Measurements from ENCODE around the gene OPA1. TPM values are rescaled to one million over a fixed set of nuclear protein-coding genes. Genes with fewer than 3 reads are reported as not detected.

OPA1 gene
- total RNA-seq, 2 donors from 2014 or later: 81.7 to 116 TPM

- ATAC-seq: no peak
- DNase-seq: no peak
- intact Hi-C loops (cut with DNase I, micrococcal nuclease): no loop called here
These were observed 45.8 kb downstream of the OPA1 start for GRCh38 chr3:193638833-193639232.

DNA sequence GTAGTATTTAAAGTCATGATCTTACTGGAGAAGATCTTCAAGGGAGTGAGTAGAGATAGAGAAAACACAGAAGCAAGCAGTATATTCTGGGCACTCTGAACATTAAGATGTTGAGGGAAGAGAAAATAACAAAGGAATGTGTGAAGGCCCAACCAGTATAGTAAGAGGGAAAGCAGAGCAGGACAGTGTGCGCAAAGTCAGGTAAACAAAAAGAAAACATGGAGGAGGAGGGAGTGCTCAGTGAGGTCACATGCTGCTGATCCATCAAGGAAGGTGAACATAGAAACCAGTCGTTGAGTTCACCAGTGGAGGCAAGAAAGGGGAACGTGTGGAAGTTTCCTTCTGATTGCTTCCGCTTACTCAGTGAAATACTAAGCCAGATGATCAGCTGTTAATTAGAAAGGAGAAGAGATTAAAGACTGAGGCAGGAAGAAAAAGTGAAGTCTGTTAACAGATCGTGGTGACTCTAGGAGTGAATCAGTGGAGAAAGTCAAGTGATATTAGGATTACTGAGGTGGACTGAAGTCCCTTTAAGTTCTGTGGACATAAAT is 47.2 kb downstream of the OPA1 start:
- intact Hi-C loops (cut with DNase I, micrococcal nuclease): no loop called here
- ATAC-seq (no peak), DNase-seq (no peak)

GRCh38 chr3:193640728-193641439 is 47.9 kb downstream of the OPA1 start:
- no peak for ATAC-seq
- DNase-seq: no peak
- intact Hi-C loops (cut with DNase I, micrococcal nuclease): no loop called here

DNA sequence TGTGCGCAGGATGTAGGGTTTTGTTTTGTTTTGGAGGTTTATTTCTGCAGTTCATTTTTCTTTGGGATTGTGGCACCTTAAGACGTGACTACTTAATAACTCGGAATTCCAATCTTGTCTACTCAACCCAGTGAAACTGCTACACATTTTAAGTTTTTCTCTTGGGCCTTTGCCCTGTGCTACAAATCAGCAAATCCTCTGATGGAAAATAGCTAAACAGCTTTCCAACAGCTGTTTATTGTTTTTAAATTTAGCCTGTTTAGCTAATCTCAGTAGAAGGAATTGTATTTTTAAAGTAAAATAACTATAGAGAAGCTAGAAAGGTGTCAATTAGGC is 48.4 kb downstream of the OPA1 start:
- ATAC-seq (no peak), DNase-seq (no peak)
- intact Hi-C loops (cut with DNase I, micrococcal nuclease): no loop called here

DNA sequence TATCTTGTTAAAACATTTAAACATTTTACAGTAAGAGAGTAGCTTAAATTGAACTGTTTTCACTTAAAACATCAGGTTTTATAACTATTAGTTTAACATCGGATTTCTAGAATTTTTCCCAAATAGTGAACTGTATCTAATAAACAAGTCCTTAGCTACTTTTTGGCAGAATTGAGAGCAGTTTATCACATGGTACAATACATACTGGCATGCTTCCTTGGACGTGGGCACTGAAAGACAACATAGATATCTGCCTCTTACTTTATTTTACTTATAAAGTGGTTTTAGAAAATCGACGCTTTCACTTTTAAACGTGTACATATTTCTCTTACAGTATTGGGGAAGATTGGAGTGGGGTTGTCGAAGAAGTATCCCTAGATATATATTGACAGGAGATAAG is 52.8 kb downstream of the OPA1 start:
- ATAC-seq (no peak), DNase-seq (no peak)
- intact Hi-C loops (cut with DNase I, micrococcal nuclease): no loop called here

GRCh38 chr3:193648542-193649076 is 55.6 kb downstream of the OPA1 start:
- ATAC-seq: no peak
- intact Hi-C loops (cut with DNase I, micrococcal nuclease): no loop called here
- no peak for DNase-seq

DNA sequence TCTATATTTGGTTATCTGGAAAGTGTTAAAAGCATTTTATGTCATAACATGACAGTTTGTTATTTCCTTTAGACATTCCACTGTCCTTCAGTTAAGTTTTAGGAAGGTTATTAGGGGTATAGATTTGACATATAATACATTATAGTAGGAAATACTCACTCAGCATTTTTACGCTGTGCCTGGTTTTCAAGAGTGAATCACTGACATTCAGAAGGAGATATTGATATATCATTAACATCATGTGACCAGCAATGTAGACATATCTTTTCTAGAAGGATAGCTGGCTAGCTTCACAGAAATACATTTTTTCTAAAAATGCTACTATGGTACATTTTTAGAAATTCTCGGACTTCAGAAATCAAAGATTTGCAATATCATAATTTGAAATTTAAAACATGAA is 57.6 kb downstream of the OPA1 start:
- DNase-seq (no peak), ATAC-seq (no peak)
- intact Hi-C loops (cut with DNase I, micrococcal nuclease): no loop called here

- intact Hi-C loops (cut with DNase I, micrococcal nuclease): no loop called here
- ATAC-seq (no peak), DNase-seq (no peak)
These were observed 62.9 kb downstream of the OPA1 start for GRCh38 chr3:193655831-193656433.

DNA sequence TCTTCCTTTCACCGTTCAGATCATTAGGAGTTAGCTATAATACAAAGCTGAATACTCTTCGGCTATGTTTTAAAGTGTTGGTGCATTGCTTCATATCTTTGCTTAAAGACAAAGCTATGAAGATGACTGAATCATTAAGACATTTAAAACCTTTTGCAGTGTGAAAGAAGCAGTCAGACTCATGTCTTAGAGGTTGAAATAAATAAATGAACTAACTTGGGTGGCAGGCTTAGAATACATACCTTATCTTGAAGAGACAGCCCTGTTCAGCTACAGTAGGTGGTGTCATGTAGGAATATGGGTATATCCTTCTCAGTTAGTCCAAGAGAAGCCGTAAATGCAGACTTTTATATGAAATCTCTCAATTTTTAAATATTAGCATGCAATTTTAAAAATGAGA is 63.4 kb downstream of the OPA1 start:
- intact Hi-C loops (cut with DNase I, micrococcal nuclease): no loop called here
- DNase-seq (no peak), ATAC-seq (no peak)

- ATAC-seq: no peak
- intact Hi-C loops (cut with DNase I, micrococcal nuclease): no loop called here
- DNase-seq: no peak
These were observed 63.9 kb downstream of the OPA1 start for GRCh38 chr3:193656878-193657282.

- ATAC-seq (no peak), DNase-seq (no peak)
- intact Hi-C loops (cut with DNase I, micrococcal nuclease): no loop called here
These were observed 67.2 kb downstream of the OPA1 start for GRCh38 chr3:193660171-193660570.

DNA sequence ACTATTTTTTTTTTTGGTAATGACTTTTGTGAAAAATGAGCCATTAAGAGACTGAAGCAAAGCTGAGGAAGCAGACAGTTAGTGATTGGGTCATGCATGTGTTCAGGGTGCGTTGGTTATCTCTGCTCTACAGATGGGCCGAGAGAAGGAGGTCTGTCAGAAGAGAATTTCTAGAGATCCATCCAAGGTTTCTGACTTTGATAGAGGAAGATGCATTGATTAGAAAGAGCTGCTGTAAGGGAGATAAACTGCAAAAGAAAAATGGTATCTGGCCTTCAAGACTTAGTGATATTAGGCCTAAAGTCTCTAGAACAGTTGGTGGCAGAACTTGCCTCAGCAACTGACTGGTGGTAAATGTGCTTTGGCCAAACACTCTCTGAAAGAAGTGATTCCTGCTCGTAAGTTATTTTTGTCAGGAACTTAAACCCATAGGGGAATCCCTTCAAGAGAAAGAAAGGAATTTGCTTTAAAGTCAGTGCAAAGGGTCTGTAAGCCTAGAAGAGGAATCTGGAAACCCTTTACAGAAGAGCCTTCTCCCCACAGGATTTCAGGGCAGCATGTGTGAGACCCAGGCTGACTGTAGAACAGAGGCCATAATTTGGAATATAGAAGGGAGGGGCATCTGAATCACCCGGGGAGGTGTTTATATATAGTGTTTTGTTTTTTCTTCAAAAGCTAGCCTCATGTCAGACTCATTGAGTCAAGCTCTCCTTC is 67.8 kb downstream of the OPA1 start:
- no peak for DNase-seq
- no peak for ATAC-seq
- intact Hi-C loops (cut with DNase I, micrococcal nuclease): no loop called here

DNA sequence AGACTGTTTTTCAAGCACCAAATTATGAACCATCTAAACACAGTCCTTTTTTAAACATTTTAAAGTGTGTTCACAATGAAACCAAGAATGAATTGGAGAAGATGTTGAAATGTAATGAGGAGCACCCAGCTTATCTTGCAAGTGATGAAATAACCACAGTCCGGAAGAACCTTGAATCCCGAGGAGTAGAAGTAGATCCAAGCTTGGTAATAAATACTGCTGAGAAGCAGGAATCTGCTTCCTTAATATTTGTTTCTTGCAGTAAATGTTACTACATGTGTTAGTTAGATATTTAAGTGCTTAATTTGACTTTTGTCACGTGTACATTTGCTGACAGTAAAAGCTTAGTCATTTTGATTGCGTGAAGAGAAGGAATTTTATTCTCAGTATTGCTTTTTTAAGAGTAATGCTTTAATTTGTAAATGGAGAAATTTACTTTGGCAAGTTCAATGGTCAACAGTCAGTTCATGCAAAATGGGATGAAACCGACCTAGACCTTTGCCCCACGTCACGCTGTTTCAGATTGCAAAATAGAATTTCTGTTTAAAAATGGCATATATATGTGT is 69.8 kb downstream of the OPA1 start:
- no peak for ATAC-seq
- intact Hi-C loops (cut with DNase I, micrococcal nuclease): no loop called here

DNA sequence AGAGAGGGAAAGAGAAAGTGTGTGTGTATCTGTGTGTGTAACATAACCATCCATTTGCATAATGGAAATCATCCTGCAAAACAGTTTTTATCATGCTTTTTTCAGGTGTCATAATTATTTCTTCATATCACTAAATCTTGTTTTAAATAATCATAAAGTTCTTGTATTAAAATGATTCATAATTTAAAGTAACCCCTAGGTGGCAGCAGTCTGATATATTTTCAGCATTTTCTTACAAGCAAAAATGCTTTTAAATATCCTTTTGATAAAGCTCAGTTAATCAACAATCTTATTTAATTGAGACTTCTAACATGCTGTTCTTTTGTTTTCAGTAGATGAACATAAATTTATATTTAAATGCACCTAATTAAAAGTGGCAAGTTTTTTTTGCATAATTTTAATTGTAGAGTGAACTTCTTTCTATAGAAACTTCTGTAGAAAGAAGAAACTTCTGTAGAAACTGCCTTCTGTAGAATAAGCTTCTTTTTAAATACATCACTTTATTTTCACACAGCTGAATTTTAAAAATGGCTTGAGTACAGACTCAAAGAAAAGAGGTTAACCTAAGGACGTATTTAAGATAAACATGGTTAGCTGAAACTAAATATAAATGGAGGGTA is 72.5 kb downstream of the OPA1 start:
- DNase-seq: no peak
- no peak for ATAC-seq
- intact Hi-C loops (cut with DNase I, micrococcal nuclease): loop anchor here in 1 of 2 donors (5.0 kb wide), 1 partner anchor 652 kb away; no protein-coding TSS in a partner anchor

More for the DNA sequence above, 69.8 kb downstream of the OPA1 start:
- no peak for DNase-seq

- intact Hi-C loops (cut with DNase I, micrococcal nuclease): no loop called here
- no peak for ATAC-seq
- no peak for DNase-seq
These were observed 80.8 kb downstream of the OPA1 start for GRCh38 chr3:193673845-193674244.

GRCh38 chr3:193674714-193675113 is 81.7 kb downstream of the OPA1 start:
- no peak for ATAC-seq
- intact Hi-C loops (cut with DNase I, micrococcal nuclease): no loop called here
- no peak for DNase-seq

DNA sequence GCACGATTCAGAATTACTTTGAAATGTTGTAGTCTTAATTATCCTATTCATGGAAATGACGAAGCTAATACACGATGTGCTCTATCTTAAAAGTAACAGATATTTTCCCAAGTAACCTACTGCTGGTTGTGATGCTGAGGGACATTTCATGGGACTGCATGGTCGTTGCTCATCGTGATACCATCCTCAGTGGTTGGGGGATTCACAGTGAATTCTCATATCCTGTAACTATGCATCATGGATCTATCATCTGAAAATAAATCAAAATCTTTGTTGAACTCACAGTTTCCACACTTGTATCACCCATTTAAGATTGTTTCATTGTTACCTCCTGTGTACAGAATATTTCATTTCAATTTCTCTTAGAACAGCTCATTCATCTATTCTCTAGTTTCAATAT is 84.7 kb downstream of the OPA1 start:
- intact Hi-C loops (cut with DNase I, micrococcal nuclease): no loop called here
- no peak for DNase-seq

DNA sequence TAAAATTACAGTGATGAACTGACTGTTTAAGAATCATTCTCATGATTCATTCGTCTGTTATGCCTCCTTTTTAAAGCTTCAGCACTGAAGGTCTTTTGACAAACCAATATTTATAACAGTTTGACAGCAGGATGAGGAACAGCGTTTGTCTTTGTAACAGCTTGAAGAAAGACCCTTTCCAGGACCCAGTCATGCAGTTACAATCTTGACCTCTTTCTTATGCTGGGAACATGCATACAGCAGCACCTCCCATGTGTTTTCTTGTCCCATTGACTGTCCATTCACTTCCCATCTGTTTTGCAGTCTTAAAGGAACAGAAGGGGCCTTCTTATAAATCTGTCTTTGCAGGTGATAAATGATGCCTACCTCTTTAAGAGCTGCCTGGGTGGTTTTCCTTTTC is 87.2 kb downstream of the OPA1 start:
- DNase-seq: no peak
- intact Hi-C loops (cut with DNase I, micrococcal nuclease): no loop called here
- ATAC-seq: no peak

More for the DNA sequence above, 84.7 kb downstream of the OPA1 start:
- no peak for ATAC-seq

DNA sequence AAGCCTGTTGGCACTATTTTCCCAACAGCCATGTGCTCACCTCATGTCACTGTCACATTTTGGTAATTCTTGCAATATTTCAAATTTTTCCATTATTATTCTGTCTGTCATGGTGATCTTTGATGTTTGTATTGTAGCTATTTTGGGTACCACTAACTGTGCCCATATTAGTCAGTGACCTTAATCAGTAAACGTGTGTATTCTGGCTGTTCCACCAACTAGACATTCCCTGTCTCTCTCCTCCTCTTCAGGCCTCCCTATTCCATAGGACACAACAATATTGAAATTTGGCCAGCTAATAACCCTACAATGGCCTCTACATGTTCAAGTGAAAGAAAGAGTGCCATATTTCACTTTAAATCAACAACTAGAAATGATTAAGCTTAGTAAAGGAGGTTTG is 88.6 kb downstream of the OPA1 start:
- intact Hi-C loops (cut with DNase I, micrococcal nuclease): no loop called here
- DNase-seq (no peak), ATAC-seq (no peak)
